Ramos (cell line): Measurements from ENCODE around the gene RPL22L1.
"Not testable (repeated sequence)": the region's sequence is repeated elsewhere in the genome, so short reads cannot be mapped to it uniquely, and the experiment has no call there.

Experiments
- in situ Hi-C: fragments of 300-500 bp; cut with MboI; formaldehyde crosslinking; loops from one replicate; pipeline ENCODE4 v1.14.3; 2022; ENCODE audit warnings: low sequenced_read_pairs; ENCODE audit not compliant: unreplicated experiment

The RPL22L1 gene

DNA sequence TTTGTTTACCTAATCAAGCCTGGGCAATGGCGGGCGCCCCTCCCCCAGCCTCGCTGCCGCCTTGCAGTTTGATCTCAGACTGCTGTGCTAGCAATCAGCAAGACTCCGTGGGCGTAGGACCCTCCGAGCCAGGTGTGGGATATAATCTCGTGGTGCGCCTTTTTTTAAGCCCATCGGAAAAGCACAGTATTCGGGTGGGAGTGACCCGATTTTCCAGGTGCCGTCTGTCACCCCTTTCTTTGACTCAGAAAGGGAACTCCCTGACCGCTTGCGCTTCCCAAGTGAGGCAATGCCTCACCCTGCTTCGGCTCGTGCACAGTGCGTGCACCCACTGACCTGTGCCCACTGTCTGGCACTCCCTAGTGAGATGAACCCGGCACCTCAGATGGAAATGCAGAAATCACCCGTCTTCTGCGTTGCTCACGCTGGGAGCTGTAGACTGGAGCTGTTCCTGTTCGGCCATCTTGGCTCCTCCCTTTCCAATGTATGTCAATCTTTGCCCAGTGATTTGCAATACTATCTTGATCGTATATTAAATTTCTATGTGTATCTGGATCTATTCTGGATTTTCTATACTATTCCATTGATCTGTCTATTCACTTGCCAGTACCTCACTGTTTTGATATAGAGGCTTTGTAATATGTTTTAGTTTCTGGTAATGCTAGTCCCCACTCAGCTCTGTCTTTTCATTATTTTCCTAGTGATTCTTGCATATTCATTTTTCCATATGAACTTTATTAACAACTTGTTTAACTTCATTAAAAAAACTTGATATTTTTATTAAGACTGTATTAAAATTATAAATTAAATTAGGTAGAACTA lies 14.3 kb upstream of the RPL22L1 start:
- in situ Hi-C loops: not testable (repeated sequence)

DNA sequence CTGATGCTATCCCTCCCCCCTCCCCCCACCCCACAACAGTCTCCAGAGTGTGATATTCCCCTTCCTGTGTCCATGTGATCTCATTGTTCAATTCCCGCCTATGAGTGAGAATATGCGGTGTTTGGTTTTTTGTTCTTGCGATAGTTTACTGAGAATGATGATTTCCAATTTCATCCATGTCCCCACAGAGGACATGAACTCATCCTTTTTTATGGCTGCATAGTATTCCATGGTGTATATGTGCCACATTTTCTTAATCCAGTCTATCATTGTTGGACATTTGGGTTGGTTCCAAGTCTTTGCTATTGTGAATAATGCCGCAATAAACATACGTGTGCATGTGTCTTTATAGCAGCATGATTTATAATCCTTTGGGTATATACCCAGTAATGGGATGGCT lies 8.7 kb upstream of the RPL22L1 start:
- in situ Hi-C loops: not testable (repeated sequence)

DNA sequence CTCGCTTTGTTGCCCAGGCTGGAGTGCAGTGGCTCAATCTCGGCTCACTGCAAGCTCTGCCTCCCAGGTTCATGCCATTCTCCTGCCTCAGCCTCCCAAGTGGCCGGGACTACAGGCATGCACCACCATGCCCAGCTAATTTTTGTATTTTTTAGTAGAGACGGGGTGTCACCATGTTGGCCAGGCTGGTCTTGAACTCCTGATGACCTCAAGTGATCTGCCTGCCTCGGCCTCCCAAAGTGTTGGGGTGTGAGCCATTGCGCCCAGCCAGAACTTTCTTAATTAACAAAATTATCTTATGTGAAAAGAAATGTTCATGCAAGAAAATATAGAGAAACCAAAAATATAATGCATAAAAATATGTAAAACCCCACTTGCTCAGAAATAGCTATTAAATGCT lies 7.3 kb upstream of the RPL22L1 start:
- in situ Hi-C loops: not testable (repeated sequence)

DNA sequence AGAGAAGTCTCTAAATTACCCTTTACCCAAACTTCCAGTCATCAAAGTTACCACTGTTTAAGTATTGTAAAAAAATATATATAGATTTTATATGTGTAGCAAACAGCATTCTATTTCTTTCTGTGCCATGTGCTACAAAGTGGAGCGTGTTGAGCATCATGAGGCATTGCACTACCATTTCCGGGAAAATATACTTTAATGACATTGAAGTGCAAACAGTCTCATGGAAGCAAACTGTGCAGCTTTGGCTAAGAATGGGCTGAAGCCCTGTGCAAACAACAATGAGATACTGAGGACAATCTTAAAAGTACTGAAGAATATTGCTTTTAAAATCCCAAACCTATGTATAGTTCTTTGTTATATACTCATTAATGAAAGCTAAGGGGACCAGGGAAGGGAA lies 6.5 kb upstream of the RPL22L1 start:
- in situ Hi-C loops: no loop called here

DNA sequence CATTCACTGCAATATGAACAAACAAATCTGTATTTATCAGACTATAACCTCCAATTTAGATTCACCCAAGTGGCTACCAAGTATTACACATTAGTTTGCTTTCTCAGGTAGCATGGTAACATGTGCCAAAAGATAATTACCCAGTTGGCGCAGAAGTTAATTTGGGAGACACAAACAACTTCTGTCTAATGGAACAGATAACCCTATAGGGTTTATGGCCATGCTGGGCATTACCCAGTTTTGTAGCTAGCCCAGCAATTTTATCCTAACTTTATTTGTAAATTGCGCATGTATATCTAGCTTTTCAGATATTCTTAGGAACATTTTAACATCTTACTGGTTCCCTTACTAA lies 780 bp downstream of the RPL22L1 start:
- in situ Hi-C loops: no loop called here

DNA sequence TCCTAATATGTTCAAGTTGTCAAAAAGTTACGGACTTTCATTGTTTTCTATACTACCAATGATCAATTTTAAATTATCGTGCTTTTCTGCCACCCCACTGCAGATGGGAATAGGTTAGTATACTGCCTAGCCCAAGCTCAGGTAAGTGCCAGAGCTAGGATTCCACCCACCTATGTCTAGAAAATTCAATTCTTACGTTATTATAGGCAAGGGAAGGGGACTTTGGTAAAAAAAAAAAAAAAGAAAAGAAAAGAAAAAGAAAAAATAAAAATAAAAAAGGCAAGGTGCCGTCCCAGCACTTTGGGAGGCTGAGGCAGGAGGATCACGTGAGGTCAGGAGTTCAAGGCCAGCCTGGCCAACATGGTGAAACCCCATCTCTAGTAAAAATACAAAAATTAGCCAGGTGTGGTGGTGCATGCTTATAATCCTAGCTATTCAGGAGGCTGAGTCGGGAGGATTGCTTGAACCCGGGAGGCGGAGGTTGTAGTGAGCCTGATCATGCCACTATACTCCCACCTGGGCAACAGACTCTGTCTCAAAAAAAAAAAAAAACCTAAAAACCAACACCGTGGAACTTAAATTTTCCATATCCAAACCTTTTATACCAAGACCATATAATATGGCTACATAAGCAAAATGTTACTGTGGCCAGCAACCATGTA lies 1.3 kb downstream of the RPL22L1 start:
- in situ Hi-C loops: no loop called here

DNA sequence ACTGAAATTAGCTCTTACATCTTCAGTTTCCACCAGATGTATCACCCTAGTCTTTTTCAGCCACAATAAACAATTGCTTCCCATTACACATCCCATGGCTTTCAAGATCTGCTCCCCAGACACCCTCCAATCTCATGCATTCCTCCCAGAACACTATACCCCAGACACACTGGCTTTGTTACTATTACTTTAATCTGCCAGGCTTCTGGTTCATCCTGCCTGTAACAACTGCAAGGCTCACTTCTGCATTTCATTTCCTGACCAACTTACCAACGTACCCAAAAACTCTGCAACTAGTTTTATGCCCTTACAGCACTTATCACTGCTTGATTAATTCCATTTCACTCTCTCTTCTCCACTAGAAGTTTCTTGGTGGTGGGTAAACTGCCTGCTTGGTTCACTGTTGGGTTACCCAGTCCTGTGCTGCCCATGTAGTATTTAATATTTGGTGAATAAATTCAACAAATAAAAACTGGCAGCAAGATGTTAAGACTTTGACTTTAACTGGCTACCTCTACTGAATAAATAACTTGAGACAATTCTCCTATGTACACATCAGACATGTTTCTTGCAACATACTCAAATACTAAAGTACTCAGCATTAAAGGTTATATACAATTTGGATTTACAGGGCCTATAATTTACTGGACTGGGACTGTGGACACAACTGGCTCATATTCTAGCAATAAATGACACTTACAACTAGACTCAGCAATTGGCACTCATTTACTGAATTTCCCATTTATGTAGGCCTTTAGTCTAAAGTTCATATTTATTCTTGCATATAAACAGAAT lies 2.7 kb downstream of the RPL22L1 start:
- in situ Hi-C loops: no loop called here

DNA sequence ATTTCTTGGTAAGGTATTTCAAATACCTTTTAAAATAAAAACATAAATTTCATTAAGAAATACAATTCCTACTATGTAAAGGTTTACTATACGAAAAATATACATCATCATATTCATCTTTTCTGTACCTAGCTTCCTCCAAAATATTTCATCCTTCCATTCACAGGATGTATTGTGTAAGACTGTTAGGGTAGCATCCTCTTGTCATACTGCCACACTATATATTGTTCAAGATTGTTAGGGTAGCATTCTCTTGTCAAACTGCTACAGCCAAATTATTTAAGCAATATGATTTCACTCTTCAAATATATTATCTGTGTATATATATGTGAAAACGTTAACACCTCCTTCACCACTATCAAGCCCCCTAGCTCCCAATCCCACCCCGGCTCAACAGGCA lies 3.5 kb downstream of the RPL22L1 start:
- in situ Hi-C loops: no loop called here

DNA sequence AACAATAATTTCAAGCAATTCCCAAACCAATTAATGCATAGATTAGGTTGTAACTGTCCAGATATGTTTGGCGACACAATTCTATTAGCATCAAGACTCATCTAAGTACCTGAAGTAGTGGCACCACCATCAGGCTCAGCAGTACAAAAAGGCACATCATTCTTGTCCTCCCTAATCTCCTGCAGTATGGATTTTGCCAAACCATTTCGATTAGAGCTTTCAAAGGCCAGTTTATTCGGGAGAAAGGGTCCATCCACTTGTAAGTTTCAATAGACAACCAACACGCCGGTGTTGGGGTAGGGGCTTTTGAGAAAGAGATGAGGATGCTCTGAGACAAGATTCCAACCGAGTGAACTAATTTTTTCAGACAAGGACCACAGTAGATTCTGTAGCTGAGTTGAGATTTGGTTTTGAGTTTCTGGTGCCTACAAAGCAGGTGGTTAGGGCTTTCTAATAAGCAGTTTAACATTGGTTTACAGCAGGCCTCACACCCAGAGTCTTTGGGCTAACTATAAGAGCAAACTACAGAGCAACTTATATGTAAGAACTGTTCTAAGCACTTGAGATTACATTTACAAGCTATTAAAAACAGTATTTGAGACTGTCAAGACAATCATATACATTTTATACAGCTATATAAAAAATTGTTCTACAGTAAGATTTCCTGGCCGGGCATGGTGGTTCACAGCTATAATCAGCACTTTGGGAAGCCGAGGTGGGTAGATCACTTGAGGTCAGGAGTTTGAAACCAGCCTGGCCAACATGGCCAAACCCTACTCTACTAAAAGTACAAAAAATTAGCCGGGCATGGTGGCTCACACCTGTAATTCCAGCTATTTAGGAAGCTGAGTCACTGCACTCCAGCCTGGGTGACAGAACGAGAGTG lies 4.5 kb downstream of the RPL22L1 start:
- in situ Hi-C loops: no loop called here

DNA sequence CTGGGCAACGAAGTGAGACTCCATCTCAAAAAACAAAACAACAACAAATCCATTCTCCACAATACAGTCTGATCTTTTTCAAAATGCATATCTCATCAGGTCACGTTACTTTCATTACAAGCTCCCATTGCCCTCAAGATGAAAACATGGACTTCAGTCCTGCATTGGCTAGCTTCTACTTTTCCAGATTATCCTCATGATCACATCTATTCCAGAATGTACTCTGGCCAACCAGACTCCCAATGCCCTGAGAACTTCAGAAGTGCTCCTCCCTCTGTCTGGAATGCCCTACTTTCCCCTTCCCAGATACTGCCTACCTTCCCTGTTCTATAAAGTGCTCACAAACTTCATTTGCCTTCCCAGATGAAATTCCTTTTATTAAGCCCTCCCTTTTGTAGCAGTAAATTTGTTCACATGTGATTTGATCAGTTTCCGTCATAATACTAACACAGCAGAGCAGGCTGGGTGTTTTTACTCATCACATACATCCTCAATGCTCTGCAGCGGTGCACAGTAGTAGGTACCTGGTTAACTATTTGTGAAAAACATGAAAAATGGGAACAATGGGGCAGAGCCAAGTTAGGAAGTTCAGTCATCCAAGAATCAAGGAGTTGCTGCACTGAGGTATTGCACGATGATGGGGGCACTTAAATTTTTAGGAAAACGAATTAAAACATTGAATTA lies 5.3 kb downstream of the RPL22L1 start:
- in situ Hi-C loops: no loop called here

DNA sequence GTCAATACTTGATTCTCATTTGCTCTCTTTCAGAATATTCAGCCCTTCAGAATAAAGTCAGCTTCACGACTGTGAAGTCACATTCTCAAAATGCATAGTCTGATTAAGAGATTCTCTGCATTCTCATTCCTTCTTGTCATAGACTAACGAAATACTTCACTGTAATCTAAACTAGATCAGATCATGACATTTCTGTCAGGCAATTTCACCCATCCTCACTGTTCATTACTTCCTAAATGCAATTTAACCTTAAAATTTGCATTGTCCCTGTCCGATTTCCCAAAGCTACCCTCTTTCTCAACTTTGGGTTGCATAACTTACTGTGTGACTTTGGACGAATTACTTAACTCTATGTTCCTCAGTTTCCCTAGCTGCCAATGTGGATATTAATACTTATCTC lies 6.2 kb downstream of the RPL22L1 start:
- in situ Hi-C loops: no loop called here

DNA sequence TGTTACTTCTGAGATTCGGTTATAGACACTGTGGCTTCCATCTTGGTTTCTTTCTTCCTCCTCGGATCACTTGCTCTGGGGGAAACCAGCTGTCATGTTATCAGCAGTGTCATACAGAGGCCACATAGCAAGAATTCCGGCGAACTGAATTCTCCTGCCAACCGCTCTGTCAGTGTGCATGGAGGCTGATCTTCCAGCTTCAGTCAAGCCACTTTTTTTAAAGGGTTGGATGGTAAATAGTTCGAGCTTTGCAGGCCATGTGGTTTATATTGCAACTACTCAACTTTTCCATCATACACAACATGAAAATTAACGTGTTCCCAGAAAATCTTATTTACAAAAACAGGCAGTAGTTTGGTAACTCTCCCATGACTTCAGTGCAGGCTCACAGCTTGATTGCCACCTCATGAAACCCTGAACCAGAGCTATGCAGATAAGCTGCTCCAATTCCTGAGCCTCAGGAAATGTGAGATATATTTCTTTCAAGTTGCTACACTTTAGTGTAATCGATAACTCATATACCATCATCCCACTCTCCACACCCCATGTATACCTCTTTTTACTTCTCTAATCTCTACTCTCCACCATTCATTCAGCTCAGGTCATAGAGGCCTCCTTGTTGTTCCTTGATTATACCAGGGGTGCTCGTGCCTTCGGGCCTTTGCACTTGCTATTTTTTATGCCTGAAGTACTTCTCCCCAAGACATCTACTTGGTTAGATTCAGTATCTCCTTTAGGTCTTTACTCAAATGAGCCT lies 7.2 kb downstream of the RPL22L1 start:
- in situ Hi-C loops: no loop called here

DNA sequence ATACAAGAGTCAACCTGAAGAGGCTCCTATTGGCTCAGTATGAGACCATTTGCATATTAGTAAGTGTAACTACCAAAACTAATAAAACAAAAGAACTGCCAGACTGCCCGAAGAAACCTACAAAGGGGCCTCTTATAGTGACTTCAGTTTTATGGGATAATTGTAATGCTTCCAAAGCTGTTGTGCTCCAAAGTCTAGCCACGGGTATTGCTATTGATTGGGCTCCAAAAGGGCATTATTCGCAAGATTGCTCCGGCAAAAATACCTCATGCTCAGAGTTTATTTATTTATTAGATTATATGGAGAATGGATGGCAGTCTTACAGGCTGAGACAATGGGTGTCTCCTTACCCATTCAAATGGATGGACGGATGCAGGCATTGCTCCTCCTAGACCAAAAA lies 11.4 kb downstream of the RPL22L1 start:
- in situ Hi-C loops: no loop called here

DNA sequence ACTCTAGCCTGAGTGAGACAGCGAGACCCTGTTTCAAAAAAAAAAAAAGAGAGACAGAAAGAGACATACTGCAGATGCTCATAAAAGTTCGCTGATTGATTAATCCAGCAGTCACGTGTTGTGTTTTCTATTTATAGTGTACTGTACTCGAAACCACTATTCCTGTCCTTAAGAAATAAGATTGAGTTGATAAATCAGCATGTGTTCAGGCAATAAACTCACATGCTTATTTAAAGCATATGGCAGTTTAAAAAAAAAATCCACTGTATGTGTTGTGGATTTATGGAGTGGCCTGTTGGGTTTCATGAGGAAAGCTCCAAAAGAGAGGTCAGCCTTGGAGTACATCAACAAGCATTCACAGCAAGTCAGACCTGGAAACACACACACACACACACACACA lies 17.7 kb downstream of the RPL22L1 start:
- in situ Hi-C loops: no loop called here

DNA sequence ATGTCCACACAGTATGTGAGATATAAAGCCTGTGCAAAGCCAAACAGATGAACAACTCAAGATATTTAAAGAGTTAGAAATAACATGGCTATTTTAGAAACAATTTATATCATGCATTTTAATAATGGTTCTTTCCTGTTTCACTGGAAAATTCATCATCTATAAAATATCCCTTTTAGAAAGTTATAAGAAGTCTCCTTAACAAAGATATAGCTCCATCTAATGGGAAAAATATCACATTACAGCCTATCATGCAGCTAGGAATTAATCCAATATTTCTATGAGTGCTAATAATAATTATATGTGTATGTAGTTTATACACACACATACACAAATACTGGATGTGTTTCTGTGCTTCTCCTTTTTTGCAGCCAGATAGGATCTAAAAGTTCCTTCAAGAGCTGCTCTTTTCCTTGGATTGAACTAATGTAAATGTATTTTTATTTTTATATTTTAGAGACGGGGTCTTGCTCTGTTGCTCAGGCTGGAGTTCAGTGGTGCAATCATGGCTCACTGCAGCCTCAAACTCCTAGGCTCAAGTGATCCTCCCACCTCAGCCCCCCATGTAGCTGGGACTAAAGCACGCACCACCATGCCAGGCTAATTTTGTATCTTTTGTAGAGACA lies 21.6 kb downstream of the RPL22L1 start:
- in situ Hi-C loops: no loop called here

DNA sequence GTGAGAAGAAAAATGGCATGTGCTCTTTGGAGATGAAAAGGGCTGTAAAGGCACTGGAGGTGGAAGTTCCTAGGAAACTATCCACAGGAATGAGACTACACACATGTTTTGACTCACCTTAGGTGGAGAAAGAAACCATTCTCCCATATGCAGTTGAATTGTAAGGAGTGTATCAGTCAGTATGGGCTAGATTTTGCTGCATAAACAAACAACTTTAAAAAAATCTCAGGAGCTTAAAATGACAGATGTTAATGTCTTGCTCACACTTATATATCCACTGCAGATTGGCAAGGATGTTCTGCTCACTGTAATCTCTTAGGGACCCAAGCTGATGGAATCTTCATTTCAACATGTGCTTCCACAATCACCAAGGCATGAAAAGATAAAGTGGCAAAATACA lies 25.6 kb downstream of the RPL22L1 start:
- in situ Hi-C loops: no loop called here

DNA sequence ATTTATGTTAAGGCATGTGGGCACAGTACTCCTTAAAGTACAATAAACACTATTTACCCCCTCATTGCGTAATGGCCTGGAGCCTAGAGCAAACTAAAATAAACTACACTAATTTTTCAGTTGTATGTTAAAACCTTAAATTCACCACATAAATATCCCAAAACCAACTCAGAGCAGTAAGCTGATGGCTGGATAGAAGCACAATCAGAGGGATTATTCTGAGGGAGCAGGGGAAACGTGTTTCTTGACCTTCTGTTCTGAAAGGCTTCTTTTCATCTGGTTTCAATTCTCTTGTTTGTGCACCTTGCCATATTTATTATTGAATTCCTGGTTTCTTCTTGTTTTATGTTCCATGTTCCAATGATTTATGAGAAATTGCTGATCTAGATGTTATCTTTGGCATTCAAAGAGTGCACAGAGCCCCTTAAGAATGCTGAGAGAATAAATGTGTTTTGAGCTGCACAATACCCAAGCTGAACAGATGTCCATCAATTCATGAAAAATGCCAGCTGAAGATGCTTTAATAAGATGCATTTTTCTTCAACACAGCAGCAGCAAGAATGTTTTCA lies 29.6 kb downstream of the RPL22L1 start:
- in situ Hi-C loops: no loop called here

DNA sequence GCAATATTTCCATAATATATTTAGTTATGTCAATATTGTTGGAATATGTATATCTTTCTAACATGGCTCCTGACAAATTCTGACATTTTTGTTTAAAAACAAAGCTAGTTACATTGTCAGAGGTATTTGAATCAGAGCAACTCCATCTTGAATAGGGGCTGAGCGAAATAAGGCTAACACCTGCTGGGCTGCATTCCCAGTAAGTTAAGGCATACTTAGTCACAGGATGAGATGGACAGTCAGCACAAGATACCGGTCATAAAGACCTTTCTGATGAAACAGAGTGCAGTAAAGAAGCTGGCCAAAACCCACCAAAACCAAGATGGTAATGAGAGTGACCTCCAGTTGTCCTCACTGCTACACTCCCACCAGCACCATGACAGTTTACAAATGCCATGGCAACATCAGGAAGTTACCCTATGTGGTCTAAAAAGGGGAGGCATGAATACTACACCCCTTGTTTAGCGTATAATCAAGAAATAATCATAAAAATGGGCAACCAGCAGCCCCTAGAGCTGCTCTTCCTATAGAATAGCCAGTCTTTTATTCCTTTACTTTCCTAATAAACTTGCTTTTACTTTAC lies 30.4 kb downstream of the RPL22L1 start:
- in situ Hi-C loops: no loop called here
